ENCODE measurements around the gene INO80D.
"Not testable (repeated sequence)": the region's sequence is repeated elsewhere in the genome, so short reads cannot be mapped to it uniquely, and the experiment has no call there.

Gene INO80D

GRCh38 chr2:206023183-206023582 is 62.8 kb downstream of the INO80D start:
- DNase-seq = no peak

GRCh38 chr2:206020171-206020570 is 65.8 kb downstream of the INO80D start:
- no peak for DNase-seq

GRCh38 chr2:206015746-206016145 is 70.2 kb downstream of the INO80D start:
- not testable (repeated sequence) for DNase-seq

- no peak for DNase-seq
These were observed 74.2 kb downstream of the INO80D start for GRCh38 chr2:206011795-206012194.

GRCh38 chr2:206011018-206011614 is 74.9 kb downstream of the INO80D start:
- DNase-seq = no peak

GRCh38 chr2:206004004-206004693 is 81.8 kb downstream of the INO80D start:
- DNase-seq = no peak

- DNase-seq = no peak
These were observed 83.5 kb downstream of the INO80D start for GRCh38 chr2:206002440-206002839.

- no peak for DNase-seq
These were observed 84.1 kb downstream of the INO80D start for GRCh38 chr2:206001912-206002311.

- no peak for DNase-seq
These were observed 85.2 kb downstream of the INO80D start for GRCh38 chr2:206000776-206001175.

- no peak for DNase-seq
These were observed 87.4 kb downstream of the INO80D start for GRCh38 chr2:205998583-205998982.

- DNase-seq = no peak
These were observed 89.8 kb downstream of the INO80D start for GRCh38 chr2:205996161-205996560.

GRCh38 chr2:205995260-205995659 is 90.7 kb downstream of the INO80D start:
- DNase-seq = no peak

- no peak for DNase-seq
These were observed 91.6 kb downstream of the INO80D start for GRCh38 chr2:205994344-205994743.

- DNase-seq = no peak
These were observed 95.9 kb downstream of the INO80D start for GRCh38 chr2:205990104-205990503.

- DNase-seq = no peak
These were observed 96.5 kb downstream of the INO80D start for GRCh38 chr2:205989271-205990071.

- DNase-seq = not testable (repeated sequence)
These were observed 97.3 kb downstream of the INO80D start for GRCh38 chr2:205988681-205989080.

- DNase-seq = no peak
These were observed 97.7 kb downstream of the INO80D start for GRCh38 chr2:205988274-205988673.

GRCh38 chr2:205986334-205986733 is 99.6 kb downstream of the INO80D start:
- not testable (repeated sequence) for DNase-seq

- DNase-seq = no peak
These were observed 101.6 kb downstream of the INO80D start for GRCh38 chr2:205984381-205984780.

GRCh38 chr2:205982776-205983327 is 103.1 kb downstream of the INO80D start:
- no peak for DNase-seq

- DNase-seq = not testable (repeated sequence)
These were observed 107.2 kb downstream of the INO80D start for GRCh38 chr2:205978728-205979127.

- not testable (repeated sequence) for DNase-seq
These were observed 108.3 kb downstream of the INO80D start for GRCh38 chr2:205977699-205978098.

GRCh38 chr2:205976934-205977659 is 108.9 kb downstream of the INO80D start:
- not testable (repeated sequence) for DNase-seq

All from effector CD4-positive, alpha-beta T cell (primary cell).